ENCODE data around the gene C16orf78. TPM values are rescaled to one million over a fixed set of nuclear protein-coding genes. Genes with fewer than 3 reads are reported as not detected.

The C16orf78 gene
- total and polyA plus RNA-seq, 2 of the 8 experiments (the other 6 are each of a cell fraction or from before 2014, with no cell fraction given) = not detected

GRCh38 chr16:49436181-49436580 lies 62.6 kb downstream of the C16orf78 start:
- H3K18ac ChIP-seq (ENCODE audit: extremely low read depth, low read length) = no peak overlapping the region
- H3K4me1 ChIP-seq (replicated peaks in 1 of 4; ENCODE audit: control insufficient read depth in 3 of 4, insufficient read depth in 4 of 4, low read length in 3 of 4) = peaks cover 0 to 6% (median 0%) of the 10 kb centered on the region in 4 experiments; a peak in 2 of 7 replicates
- H3K23me2 ChIP-seq (ENCODE audit: low read depth, low read length) = no peaks in the 10 kb centered on the region
- TF ChIP-seq HDAC6 (IDR thresholded peaks at IDR 0.05; ENCODE audit: low read depth, low read length) (no peak), RBBP5 (IDR thresholded peaks at IDR 0.05; ENCODE audit: borderline replicate concordance, low read depth, low read length) (no peak), ZNF274 (IDR thresholded peaks at IDR 0.05; ENCODE audit: borderline replicate concordance, extremely low read depth, low read length) (no peak), RAD21 (IDR thresholded peaks at IDR 0.05 in 1 of 2, conservative IDR thresholded peaks at IDR 0.05 in 1 of 2; ENCODE audit: low read depth in 2 of 2, low read length in 2 of 2) (no peak), E2F6 (IDR thresholded peaks at IDR 0.05) (no peak), FOSL1 (IDR thresholded peaks at IDR 0.05; ENCODE audit: insufficient read depth, low read depth, low read length) (no peak), BCL11A (IDR thresholded peaks at IDR 0.05; ENCODE audit: low read depth in 2 of 2, low read length in 2 of 2) (no peak), SP4 (IDR thresholded peaks at IDR 0.05; ENCODE audit: low read length) (no peak), CHD2 (IDR thresholded peaks at IDR 0.05; ENCODE audit: low read length) (no peak), SIN3A (conservative IDR thresholded peaks at IDR 0.05 in 1 of 2, IDR thresholded peaks at IDR 0.05 in 1 of 2; ENCODE audit: low read depth in 1 of 2, low read length in 2 of 2) (no peak), TAF1 (IDR thresholded peaks at IDR 0.05; ENCODE audit: low read depth, low read length) (no peak), SP2 (IDR thresholded peaks at IDR 0.05; ENCODE audit: low read length) (no peak), CBX8 (IDR thresholded peaks at IDR 0.05; ENCODE audit: borderline replicate concordance, low read depth, low read length) (no peak), EGR1 (IDR thresholded peaks at IDR 0.05; ENCODE audit: borderline replicate concordance, low read depth, low read length) (no peak)
- no peak overlapping the region for H2BK20ac ChIP-seq (ENCODE audit: low read length)
- H4K91ac ChIP-seq (replicated peaks; ENCODE audit: insufficient read length, low read length) = no peak overlapping the region
- H3K23ac ChIP-seq (ENCODE audit: insufficient read length) = no peak overlapping the region
- no peak overlapping the region for H2BK12ac ChIP-seq (ENCODE audit: low read depth, low read length)
- FAIRE-seq = no peak
- 97% methylated on average over 7 of the region's 7 CpGs; no CpG with 5 or more reads in 1 of the 2 experiments for WGBS, 2 experiments (ENCODE audit: extremely low coverage in 1 of 2, insufficient coverage in 1 of 2, insufficient read length in 1 of 2, insufficient replicate concordance in 2 of 2, low coverage in 1 of 2, low lambda C conversion rate in 2 of 2, missing lambda C conversion rate in 1 of 2)
- no peak overlapping the region for H4K5ac ChIP-seq (ENCODE audit: insufficient read length, low read depth, low read length)
- H4K20me1 ChIP-seq (replicated peaks in 1 of 2; ENCODE audit: control insufficient read depth in 1 of 2, insufficient read depth in 2 of 2, low read length in 2 of 2) = no peaks in the 10 kb centered on the region
- H4K8ac ChIP-seq (ENCODE audit: extremely low read depth, insufficient read depth, low read length) = no peak overlapping the region
- H3K79me2 ChIP-seq (ENCODE audit: control insufficient read depth in 1 of 2, insufficient read depth in 2 of 2, low read length in 2 of 2) = no peaks in the 10 kb centered on the region
- DNase-seq (ENCODE audit: low read depth in 1 of 2, low spot score in 2 of 2) = no peak
- ChIA-PET CTCF (ENCODE audit: partially characterized antibody) (interaction anchor here (1.5 to 4.2 kb wide), 3 partner anchors 26 to 30 kb away, joined by 3 to 33 read pairs (median 3); no protein-coding TSS in a partner anchor), POLR2A (ENCODE audit: partially characterized antibody) (no interaction called here)
- no peaks in the 10 kb centered on the region for H3K9me3 ChIP-seq (ENCODE audit: insufficient read depth in 2 of 2, low read depth in 1 of 2, low read length in 1 of 2)
- no peaks in the 10 kb centered on the region for H3K79me1 ChIP-seq (ENCODE audit: low read depth, low read length)
- no peak overlapping the region for H2AK5ac ChIP-seq (ENCODE audit: low read depth, low read length)
- H2BK120ac ChIP-seq (replicated peaks; ENCODE audit: low read depth, low read length) = no peak overlapping the region
- H3K4ac ChIP-seq (replicated peaks; ENCODE audit: insufficient read length, low read depth, low read length) = no peak overlapping the region
- H2AFZ ChIP-seq (ENCODE audit: low read length) = no peak overlapping the region
- no peak overlapping the region for H3K4me2 ChIP-seq (ENCODE audit: insufficient read depth in 1 of 2, low read depth in 2 of 2, low read length in 2 of 2)
- H3K56ac ChIP-seq (replicated peaks; ENCODE audit: insufficient read length, low read depth, low read length) = no peak overlapping the region
- H3K14ac ChIP-seq (ENCODE audit: insufficient read length) = no peak overlapping the region
- H2BK5ac ChIP-seq (ENCODE audit: low read depth, low read length) = no peak overlapping the region
- H3K9ac ChIP-seq (replicated peaks in 1 of 4; ENCODE audit: extremely low read depth in 1 of 4, low read depth in 3 of 4, low read length in 3 of 4) = no peak overlapping the region
- H3K36me3 ChIP-seq (ENCODE audit: control insufficient read depth in 2 of 4, insufficient read depth in 4 of 4, low read length in 3 of 4) = no peaks in the 10 kb centered on the region
- no peak overlapping the region for H2BK15ac ChIP-seq (ENCODE audit: low read length)
- no peaks in the 10 kb centered on the region; a peak in 1 of 7 replicates for H3K27me3 ChIP-seq (replicated peaks in 1 of 4; ENCODE audit: control insufficient read depth in 3 of 4, extremely low read depth in 1 of 4, insufficient read depth in 3 of 4, low read length in 3 of 4)
- no peak overlapping the region for H3K27ac ChIP-seq (ENCODE audit: low read depth, low read length)
- no peak overlapping the region for H3K4me3 ChIP-seq (ENCODE audit: extremely low read depth in 1 of 4, insufficient read depth in 2 of 4, low read depth in 3 of 4, low read length in 4 of 4)
